A204.1 (cell line): ENCODE results near the gene UBQLN1.

Experiments used
- FAIRE-seq: peaks from 2 replicates; lab custom pipeline; 2012; peaks lifted over from hg19 to GRCh38; lab: Jason Lieb, UNC

Gene UBQLN1

DNA sequence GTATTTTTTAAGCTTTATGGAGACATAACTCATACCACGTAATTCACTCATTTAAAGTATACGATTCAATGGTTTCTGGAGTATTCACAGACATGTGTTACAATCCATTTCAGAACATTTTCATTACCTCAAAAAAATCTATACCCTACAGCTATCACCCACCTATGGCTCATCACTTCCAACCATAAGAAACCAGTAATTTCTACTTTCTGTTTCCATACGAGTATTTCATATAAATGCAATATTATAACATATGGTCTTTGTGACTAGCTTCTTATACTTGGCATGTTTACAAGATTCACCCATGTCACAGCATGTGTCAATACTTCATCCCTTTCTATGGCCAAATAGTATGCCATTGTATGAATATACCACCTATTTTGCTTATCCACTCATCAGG, 18.8 kb downstream of the UBQLN1 start:
- FAIRE-seq = no peak

- FAIRE-seq = no peak
These were observed 26.3 kb downstream of the UBQLN1 start for GRCh38 chr9:83681490-83681889.

GRCh38 chr9:83680233-83680632, 27.5 kb downstream of the UBQLN1 start:
- FAIRE-seq = no peak

GRCh38 chr9:83677596-83677995, 30.2 kb downstream of the UBQLN1 start:
- no peak for FAIRE-seq

- FAIRE-seq = no peak
These were observed 32.3 kb downstream of the UBQLN1 start for GRCh38 chr9:83675466-83675865.

DNA sequence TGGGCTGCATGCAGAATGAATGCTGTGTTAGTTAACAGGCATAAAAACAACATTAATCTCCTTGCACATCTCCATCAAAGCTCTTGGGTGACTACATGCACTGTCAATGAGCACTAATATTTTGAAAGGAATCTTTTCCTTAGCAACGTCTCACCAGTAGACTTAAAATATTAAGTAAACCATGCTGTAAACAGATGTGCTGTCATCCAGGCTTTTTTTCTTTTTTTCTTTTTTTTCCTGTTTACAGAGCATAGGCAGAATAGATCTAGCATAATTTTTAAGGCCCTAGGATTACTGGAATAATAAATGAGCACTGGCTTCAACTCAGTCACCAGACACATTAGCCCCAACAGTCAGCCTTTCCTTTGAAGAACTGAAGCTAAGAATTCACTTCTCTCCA, 36.3 kb downstream of the UBQLN1 start:
- FAIRE-seq = no peak

DNA sequence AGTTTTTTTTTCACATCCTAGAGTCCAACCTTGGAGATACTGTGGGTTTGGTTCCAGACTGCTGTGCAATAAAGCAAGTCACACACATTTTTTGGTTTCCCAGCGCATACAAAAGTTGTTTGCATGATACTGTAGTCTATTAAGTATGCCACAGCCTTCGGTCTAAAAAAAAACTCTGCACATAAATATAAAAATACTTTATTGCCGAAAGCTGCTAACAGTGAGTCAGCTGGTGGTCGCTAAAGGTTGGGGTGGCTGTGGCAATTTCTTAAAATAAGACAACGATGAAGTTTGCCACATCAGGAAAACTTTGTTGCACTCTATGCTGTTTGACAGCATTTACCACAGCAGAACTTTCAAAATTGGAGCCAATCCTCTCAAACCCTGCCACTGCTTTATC, 37.4 kb downstream of the UBQLN1 start:
- no peak for FAIRE-seq

GRCh38 chr9:83669067-83669466, 38.7 kb downstream of the UBQLN1 start:
- no peak for FAIRE-seq

DNA sequence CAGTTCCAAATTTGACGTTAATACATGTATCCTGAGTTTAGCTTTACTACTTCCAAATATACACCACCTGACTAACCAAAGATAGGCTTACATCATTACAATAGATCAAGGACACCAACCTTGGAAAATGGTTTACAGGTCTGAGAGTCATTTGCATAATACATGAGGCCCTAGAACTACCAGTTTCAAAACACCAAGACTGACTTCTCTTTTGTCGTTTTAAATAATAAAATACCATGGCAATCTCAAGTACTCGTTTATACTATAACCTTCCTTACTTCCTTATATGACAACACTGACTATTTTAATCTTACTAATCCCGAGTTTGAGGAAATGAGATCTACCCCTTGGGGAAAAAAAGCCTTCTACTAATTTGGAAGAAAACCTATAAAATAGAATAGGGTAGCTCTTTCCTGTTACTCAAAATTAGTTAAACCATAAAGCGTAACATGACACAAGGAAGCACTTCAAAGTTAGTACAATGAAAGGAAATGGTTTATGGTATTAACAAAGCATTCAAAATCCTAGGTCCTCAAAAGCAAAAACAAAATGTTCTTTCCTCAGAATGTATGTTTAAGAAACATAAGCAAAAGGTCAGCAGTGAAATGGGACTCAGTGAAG, 42.1 kb downstream of the UBQLN1 start:
- no peak for FAIRE-seq

- no peak for FAIRE-seq
These were observed 44.8 kb downstream of the UBQLN1 start for GRCh38 chr9:83662933-83663332.

- FAIRE-seq = no peak
These were observed 50.8 kb downstream of the UBQLN1 start for GRCh38 chr9:83656952-83657351.

GRCh38 chr9:83656032-83656680, 51.6 kb downstream of the UBQLN1 start:
- no peak for FAIRE-seq

DNA sequence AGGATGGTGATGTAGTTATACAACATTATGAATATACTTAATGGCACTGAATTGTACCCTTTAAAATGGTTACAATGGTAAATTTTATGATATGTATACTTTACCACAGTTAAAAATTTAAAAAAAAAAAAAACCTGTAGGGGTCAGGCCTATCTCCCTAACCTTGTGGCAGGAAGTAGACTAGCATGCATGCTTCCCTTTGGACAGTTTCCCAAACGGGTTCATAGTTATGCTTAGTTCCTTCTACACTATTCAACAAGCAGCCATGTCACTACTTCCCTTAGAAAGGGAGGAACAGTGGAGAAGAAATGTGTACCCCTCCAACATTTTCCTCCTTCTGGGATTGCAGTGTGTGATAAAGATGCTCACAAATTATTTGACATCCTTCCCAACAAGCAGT, 52.3 kb downstream of the UBQLN1 start:
- FAIRE-seq = no peak

GRCh38 chr9:83652433-83652832, 55.3 kb downstream of the UBQLN1 start:
- no peak for FAIRE-seq

DNA sequence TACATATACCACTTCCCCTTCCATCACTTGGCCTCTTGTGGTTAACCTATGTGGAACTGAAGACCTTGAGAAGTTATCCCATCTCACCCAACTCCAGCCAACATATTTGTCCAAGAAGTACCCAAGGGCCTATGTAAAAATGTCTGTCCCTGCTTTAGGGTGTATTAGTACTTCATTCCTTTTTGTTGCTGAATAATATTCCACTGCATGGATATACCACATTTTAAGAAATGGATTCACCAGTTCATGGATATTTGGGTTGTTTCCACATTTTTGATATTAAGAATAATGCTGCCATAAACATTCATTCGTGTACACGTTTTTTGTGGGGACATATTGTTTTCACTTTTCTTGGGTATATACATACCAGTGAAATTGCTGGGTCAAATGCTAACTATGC, 56.2 kb downstream of the UBQLN1 start:
- no peak for FAIRE-seq

- FAIRE-seq = no peak
These were observed 58.2 kb downstream of the UBQLN1 start for GRCh38 chr9:83649515-83649914.

GRCh38 chr9:83649080-83649479, 58.7 kb downstream of the UBQLN1 start:
- no peak for FAIRE-seq

- no peak for FAIRE-seq
These were observed 61.1 kb downstream of the UBQLN1 start for GRCh38 chr9:83646500-83647239.

- no peak for FAIRE-seq
These were observed 65.0 kb downstream of the UBQLN1 start for GRCh38 chr9:83642793-83643192.

GRCh38 chr9:83639266-83639665, 68.5 kb downstream of the UBQLN1 start:
- no peak for FAIRE-seq

GRCh38 chr9:83637389-83637788, 70.4 kb downstream of the UBQLN1 start:
- FAIRE-seq = no peak

DNA sequence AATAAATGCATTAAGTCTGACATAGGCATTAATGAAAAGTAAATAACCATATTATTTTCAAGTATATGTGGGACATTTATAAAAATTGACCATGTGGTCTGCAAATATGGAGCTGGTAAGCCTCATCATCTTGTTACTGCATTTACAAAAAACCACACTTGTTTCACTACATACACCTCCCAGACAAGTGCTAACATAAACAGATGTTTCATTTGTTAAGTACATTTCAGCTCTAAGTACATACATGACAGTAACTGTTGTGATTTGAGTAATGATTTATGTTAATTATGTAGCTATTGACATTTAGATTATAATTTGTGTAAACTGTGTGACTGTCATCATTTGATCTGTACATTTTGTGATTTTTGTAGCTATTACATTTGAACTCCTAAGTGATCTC, 70.9 kb downstream of the UBQLN1 start:
- FAIRE-seq = no peak

- FAIRE-seq = no peak
These were observed 74.1 kb downstream of the UBQLN1 start for GRCh38 chr9:83633676-83634075.

- no peak for FAIRE-seq
These were observed 74.5 kb downstream of the UBQLN1 start for GRCh38 chr9:83633255-83633654.
